Measurements from ENCODE around the gene APOL5.
"Not testable (repeated sequence)": the region's sequence is repeated elsewhere in the genome, so short reads cannot be mapped to it uniquely, and the experiment has no call there.

Gene APOL5

GRCh38 chr22:35712672-35713071 lies 5.0 kb upstream of the APOL5 start:
- DNase-seq: no peak

DNA sequence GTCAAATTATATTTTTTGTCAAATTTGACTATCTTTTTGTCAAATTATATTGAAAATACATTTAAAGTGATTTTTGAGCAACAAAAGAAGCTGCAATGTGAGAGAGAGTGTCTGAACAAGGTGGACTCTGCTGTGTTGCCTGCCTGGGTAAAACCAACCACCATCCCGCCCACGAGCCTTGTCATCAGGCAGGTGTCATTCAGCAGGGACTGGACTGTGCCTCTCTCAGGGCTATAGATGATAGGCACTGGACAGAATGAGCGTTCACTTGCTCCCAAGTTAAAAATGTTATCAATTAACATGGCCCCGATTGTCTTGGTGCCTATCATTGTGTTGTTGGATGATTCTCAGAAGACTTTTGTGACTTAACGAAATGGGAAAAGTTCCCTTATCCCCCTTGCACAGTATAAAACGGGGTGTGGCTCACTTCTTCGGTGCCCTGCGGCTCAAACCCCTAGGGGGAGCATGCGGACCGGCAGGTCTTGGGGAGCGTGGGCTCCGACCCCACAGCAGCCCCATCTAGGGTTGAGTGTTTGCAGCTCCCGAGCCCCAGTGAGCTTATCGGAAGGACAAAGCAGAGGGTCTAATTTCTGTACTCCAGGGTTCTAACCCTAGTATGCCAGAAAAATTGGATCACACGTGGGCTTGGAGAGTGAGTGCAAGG lies 1.7 kb downstream of the APOL5 start:
- DNase-seq: no peak

- no peak for DNase-seq
Observed at GRCh38 chr22:35721960-35722359, 4.3 kb downstream of the APOL5 start.

DNA sequence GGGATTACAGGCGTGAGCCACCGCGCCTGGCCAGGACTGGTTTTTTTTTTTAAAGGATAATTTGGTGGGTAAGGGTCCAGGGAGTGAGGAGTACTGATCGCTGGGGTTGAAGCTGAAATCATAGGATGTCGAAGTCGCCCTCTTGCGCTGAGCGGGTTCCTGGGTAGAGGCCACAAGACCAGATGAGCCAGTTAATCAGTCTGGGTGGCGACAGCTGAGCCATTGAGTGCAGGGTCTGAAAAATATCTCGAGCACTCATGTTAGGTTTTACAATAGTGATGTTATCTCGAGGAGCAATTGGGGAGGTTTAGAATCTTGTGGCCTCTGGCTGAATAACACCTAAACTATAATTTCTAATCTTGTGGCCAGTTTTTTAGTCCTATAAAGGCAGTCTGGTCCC lies 7.8 kb downstream of the APOL5 start:
- no peak for DNase-seq

- no peak for DNase-seq
Observed at GRCh38 chr22:35726398-35726797, 8.7 kb downstream of the APOL5 start.

DNA sequence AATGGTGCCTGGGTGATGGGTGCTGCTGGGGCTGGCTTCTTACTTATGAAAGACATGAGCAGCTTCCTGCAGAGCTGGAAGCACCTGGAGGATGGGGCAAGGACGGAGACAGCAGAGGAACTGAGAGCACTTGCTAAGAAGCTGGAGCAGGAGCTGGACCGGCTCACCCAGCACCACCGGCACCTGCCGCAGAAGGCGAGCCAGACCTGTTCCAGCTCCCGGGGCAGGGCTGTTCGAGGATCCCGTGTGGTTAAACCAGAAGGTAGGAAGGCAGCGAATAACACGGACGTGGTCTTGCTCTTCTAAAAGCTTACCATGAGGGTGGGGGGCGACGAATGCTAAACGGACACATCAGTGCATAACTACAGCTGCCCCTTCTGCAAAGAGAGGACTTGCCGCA lies 9.3 kb downstream of the APOL5 start:
- DNase-seq: no peak

DNA sequence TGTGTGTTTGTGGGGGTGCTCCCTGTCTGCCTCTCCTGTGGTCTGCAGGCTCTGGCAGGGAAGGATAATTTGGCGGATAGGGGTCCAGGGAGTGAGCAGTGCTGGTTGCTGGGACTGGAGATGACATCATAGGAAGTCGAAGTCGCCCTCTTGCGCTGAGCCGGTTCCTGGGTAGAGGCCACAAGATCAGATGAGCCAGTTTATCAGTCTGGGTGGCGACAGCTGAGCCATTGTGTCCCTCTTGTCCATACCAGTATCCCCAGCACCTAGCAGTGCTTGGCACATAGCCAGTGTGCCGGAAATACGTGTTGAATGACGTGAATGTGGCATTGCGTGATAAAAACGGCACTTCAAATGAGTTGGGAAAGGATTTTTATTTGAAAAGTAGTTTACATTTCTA lies 9.8 kb downstream of the APOL5 start:
- DNase-seq: no peak

DNA sequence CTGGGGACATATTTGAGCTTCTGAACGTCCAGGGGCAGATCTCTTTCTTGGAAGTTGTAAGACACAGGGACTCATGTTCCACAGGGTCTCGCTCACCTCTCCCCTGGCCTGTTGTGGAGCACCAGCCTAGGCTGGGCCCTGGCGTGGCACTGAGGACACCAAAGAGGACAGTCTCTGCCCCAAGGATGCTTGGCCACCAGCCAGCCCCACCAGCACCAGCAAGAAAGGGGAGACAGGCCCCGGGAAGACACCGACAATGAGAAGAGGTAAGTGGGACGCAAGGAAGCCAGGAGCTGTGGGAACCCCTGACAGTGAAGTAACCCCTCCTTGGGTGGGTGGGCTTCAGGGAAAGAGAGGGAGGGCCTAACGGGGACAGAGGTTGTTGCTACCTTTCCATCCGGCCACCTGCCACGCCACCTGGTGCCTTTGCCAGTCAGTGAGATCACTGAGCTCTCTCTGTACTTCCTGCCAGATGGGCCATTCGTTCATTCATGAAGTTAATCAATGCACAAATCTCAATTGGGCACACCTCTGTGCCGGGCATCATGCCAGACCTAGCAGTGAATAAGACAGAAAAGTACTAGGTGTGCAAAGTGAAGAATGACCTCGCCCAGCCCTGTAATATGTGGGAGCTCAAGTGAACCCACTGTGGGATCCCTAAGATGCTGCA lies 11.1 kb downstream of the APOL5 start:
- no peak for DNase-seq

- DNase-seq: no peak
Observed at GRCh38 chr22:35729309-35729698, 11.6 kb downstream of the APOL5 start.

DNA sequence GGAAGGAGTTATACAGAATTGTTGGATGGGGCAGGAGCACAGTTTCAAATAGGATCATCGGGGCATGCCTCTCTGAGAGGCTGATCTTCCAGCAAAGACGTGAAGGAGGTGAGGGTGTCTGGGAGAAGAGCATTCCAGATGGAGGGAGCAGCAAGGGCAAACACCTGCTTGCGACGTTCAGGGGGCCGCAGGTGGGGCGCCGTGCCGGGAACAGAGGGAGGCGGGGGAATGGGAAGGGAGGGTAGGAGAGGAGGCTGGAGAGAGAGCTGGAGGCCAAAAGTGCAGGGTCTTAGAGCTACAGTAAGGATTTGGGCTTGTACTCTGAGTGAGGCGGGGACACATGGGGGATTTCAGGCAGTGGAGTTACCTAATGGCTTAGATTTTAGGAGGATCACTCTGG lies 13.6 kb downstream of the APOL5 start:
- no peak for DNase-seq

GRCh38 chr22:35732116-35732515 lies 14.4 kb downstream of the APOL5 start:
- DNase-seq: no peak

DNA sequence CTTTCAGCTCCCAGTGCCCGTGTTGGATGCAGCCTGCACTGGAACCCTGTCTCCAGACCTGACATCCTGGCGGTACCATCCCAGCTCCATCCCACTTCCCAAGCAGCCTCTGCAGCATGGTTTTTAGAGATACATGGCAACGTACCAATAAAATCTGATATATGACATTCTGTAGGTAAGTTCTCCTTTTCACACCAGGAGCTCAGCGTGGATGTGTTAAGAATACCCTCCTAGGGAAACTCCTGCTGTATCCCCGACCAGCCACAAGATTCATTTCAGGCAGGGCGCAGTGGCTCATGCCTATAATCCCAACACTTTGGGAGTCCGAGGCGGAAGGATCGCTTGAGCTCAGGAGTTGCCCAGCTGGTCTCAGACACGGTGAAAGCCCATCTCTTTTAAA lies 15.4 kb downstream of the APOL5 start:
- no peak for DNase-seq

DNA sequence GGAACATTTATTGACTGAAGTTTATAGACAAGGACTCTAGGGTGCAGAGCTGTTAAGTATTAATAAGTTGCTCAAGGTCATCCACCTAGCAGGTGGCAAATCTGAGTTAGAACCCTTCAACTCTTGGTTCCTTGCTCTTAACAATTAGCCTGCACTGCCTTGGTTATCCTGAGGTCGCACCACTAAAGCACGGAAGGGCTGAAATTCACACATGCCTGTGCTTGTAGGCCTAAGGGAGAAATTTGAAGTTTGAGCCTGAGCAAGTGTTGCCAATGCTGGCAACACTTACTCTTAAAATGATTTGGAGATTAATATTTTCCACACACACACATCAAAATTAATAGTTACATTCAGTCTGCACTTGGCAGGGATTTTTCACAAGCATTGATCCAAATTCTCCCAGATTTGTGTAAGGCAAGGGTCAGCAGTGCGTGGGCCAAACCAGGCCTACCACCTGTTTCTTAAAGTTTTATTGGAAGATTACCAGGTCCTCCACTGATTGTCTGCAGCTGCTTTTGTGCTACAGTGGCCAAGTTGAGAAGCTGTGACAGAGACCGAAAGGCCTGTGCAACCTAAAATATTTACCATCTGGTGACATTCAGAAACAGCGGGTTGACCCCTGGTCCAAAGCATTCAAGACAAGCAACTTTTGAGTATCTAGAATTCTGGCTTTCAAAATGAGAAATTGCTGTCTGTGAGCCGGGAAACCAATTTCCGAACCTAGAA lies 16.3 kb downstream of the APOL5 start:
- no peak for DNase-seq

DNA sequence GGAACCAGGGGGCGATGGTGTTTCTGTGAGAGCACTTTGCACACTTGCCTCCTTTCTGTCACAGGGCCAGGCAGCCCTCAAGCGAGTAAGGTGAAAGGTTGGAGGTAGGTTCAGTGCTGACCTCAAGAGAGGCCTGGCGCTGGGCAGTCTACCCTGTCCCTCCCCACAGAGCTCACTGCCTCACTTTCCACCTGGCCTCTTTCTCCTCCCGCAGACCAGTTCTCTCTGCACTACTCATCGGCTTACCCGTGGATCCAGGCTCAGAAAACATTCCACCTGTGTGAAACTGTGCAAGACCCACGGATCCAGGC lies 16.8 kb downstream of the APOL5 start:
- no peak for DNase-seq

- DNase-seq: no peak
Observed at GRCh38 chr22:35735542-35735941, 17.9 kb downstream of the APOL5 start.

- no peak for DNase-seq
Observed at GRCh38 chr22:35736166-35736565, 18.5 kb downstream of the APOL5 start.

DNA sequence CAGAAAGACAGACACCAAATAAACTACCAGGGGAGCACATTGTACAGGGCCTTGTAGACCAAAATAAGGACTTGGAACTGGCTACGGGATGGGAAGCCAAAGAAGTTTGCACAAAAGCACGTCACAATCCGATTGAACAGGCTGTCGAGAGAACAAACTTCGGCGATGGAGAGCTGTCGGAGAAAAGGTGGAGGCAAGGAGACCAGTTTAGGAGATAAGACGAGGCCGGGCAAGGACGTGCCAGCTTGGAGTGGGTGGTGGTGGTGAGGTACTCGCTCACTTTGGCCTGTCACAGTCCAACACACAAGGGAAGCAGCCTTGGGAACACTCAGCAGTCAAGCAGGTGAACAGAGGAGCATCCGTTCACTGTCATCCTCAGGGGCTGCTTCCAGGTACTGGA lies 19.0 kb downstream of the APOL5 start:
- no peak for DNase-seq

DNA sequence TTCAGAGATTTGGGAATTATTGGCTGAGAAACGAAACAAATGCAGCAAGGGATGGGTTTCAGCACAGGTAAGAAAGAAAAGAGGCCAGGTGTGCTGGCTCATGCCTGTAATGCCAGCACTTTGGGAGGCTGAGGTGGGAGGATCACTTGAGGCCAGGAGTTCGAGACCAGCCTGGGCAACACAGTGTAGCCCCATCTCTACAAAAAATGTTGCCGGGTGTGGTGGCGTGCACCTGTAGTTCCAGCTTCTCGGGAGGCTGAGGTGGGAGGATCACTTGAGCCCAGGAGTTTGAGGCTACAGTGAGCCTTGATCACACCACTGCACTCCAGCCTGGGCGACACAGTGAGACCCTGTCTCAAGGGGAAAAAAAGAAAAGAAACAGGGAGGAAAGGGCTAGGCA lies 20.2 kb downstream of the APOL5 start:
- not testable (repeated sequence) for DNase-seq

- no peak for DNase-seq
Observed at GRCh38 chr22:35739076-35739930, 21.6 kb downstream of the APOL5 start.

DNA sequence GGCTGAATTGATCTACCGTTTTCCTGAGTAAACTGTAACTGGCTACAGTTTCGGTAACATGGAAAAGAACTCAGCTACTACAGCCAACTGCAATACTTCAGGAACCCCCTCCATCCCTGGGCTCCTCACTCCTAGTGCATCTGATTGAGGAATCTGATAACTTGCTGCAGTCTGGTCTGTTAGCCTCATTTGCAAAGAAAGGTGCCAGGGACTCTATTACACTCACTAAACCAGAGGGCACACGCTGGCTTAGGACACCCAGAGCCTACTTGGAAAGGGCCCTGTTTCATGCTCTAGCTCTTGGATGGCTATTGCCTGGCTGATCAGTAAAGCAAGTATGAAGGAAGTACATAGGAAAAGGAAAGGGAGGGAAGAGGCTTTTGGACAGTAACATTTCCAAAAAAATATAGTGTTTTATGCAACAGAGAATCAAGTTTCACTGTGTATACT lies 22.3 kb downstream of the APOL5 start:
- DNase-seq: no peak

DNA sequence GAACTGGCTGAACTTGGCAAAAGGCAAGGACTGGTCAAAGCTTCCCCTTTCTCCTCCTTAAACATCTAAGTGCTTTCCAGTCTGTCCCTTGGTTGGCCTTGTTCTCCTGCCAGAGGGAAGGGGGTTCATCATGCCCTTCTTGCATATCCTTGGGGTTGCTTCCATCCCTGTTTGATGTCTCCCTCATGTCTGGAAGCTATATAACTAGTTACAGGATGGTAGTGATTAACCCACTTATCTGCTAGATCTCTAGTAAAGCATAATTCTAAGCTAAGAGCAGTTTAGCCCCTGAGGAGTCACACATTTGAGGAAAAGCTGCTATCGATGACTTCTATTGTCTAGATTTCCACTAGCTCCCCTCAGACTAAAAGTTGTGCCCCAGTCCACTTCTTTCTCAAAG lies 22.9 kb downstream of the APOL5 start:
- no peak for DNase-seq

DNA sequence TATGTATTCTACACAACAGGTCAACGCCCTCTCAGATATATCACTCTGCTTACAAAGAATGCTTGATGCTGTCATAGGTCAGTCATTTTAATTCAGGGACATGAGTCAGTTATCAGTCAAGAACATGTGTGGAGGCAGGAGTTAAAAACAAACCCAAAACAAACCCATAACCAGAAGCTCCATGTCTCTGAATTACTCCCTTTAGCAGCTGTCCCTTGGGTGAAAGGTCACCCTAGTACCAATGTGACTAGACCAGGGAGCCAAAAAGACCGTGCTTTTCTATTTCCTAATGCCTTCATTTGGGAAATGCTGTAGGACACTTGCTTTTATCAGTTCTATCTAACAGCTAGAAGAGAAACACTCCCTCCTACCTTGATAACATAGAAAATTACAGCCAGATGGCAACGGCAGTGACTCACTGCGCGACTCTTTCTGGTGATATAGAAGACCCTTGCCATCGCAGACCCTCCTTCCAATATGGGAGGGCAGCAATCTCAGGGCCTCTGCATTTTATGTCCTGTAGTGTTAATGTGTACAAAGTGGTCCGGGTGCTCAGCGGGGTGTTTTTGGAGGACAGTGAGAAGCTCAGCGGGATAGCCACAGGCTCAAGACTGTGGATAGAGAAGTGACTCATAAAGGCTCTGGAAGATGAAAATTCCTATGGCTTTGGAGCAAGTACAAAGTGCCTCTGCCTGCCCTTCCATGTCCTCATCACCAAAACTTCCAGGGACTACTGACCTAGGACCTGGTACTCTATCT lies 24.8 kb downstream of the APOL5 start:
- no peak for DNase-seq
